Mesothelial cell of epicardium (in vitro differentiated cells): ENCODE data around the gene MYOM1. TPM values are rescaled to one million over a fixed set of nuclear protein-coding genes. Genes with fewer than 3 reads are reported as not detected.

Experiments used
- DNase-seq, 2 experiments: peaks; one replicate each; pipeline ENCODE4 v3.0.0; 2021; ENCODE audit warnings: low spot score in 2 of 2; ENCODE audit not compliant: unreplicated experiment in 2 of 2
- H3K27ac Mint-ChIP-seq: 2 replicates; pipeline ENCODE4 v1.8.0; 2021; ENCODE audit warnings: mixed read lengths
- H3K27me3 Mint-ChIP-seq: 2 replicates; pipeline ENCODE4 v1.8.0; 2021; ENCODE audit warnings: low read depth, mixed read lengths
- H3K36me3 Mint-ChIP-seq: 2 replicates; pipeline ENCODE4 v1.8.0; 2021; ENCODE audit warnings: mixed read lengths
- H3K4me1 Mint-ChIP-seq: 2 replicates; pipeline ENCODE4 v1.8.0; 2021; ENCODE audit warnings: mixed read lengths
- H3K4me3 Mint-ChIP-seq: 2 replicates; pipeline ENCODE4 v1.8.0; 2021; ENCODE audit warnings: mild to moderate bottlenecking, moderate library complexity, mixed read lengths
- H3K9me3 Mint-ChIP-seq: 2 replicates; pipeline ENCODE4 v1.8.0; 2021; ENCODE audit warnings: mixed read lengths
- CTCF ChIP-seq: fragments of 200-600 bp; sonication (generic); IDR thresholded peaks from one replicate; pipeline ENCODE4 v1.5.0; 2021; ENCODE audit warnings: antibody characterized with exemption; ENCODE audit not compliant: unreplicated experiment
- total RNA-seq: library from RNA; stranded (reverse); gene quantifications from 3 replicates; pipeline ENCODE4 v1.2.1, GENCODE V29; 2021

Gene MYOM1
- total RNA-seq, 1 donor from 2014 or later: 2.8 TPM

DNA sequence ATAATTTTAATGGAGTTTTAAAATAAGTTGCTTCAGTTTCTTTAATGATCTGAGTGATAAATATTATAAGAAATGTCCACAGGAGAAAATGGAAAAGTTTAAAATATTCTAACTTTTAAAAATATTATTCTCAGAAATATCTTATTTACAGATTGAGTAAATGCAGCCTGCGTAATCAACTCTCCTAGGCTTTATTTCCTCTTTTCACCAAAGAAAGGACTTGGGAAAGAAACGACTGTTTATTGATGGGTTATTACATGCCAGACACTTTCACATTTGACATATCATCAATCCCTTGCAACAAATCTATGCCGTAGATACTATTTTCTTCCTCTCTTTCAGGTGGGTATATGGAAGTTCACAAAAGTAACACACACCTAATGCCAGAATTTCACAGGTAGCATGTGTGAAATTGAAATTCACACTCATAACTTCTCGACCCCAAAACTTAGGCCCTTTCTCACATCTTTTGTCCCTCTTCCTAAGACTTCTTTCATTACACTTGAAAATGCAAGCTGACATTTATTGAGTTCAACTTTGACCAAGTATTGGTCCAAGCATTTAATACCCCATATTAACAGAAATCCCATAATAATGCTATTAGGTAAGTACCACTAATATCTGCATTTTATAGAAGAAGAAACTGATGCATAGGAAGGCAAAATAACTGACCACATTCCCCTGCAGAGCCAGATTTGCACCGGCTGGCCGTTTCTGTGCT is 49.2 kb downstream of the MYOM1 start:
- H3K4me1 Mint-ChIP-seq: peaks cover 10% of the 10 kb centered on the region
- DNase-seq: no peak
- TF ChIP-seq CTCF: no peak
- no peak overlapping the region for H3K4me3 Mint-ChIP-seq
- H3K36me3 Mint-ChIP-seq: no peaks in the 10 kb centered on the region
- no peak overlapping the region for H3K27ac Mint-ChIP-seq
- peaks cover 4% of the 10 kb centered on the region for H3K9me3 Mint-ChIP-seq
- no peaks in the 10 kb centered on the region for H3K27me3 Mint-ChIP-seq

DNA sequence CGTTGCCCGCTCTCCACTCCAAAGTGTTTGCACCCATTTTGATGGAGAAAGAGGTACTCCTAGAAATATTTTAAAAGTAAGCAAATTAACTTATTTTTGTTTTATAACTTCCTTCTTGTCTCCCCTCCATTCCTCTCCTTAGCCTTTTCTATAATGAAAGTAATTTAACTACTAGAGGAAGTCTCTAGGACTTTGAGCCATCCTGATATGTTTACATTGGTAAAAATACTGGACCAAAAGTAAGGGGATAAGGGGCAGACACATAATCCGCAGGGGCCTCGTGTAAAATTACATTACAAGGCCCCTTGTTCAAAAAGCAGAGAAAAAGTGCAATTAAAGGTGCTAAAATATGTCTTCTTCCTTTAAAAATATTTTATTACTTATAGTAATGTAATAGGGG is 55.4 kb downstream of the MYOM1 start:
- H3K27ac Mint-ChIP-seq: no peak overlapping the region
- H3K4me1 Mint-ChIP-seq: no peaks in the 10 kb centered on the region
- DNase-seq: no peak
- H3K4me3 Mint-ChIP-seq: no peak overlapping the region
- H3K27me3 Mint-ChIP-seq: no peaks in the 10 kb centered on the region
- peaks cover 3% of the 10 kb centered on the region for H3K36me3 Mint-ChIP-seq
- no peak for TF ChIP-seq CTCF
- peaks cover 4% of the 10 kb centered on the region for H3K9me3 Mint-ChIP-seq

- peaks cover 3% of the 10 kb centered on the region for H3K36me3 Mint-ChIP-seq
These were observed 55.8 kb downstream of the MYOM1 start for GRCh38 chr18:3163968-3164367.

DNA sequence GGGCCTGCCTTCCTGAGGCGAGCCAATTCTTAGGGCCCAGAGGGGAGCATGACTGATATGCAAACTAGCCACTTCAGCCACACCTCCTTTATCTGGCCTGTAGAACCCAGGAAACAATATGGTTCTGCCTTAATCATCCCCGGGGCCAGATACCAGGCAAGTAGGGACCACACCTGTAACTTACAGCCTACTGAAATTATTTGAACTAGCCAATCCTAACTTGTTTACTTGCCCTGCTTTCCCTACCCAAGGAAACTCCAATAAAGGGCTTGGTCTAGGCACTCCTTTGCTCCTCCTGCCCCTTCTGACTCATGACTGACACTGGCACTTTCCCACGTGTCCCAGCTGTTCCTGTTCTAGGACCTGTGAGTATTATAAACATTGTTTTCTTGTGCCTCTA is 57.6 kb downstream of the MYOM1 start:
- H3K27ac Mint-ChIP-seq: no peak overlapping the region
- H3K36me3 Mint-ChIP-seq: peaks cover 3% of the 10 kb centered on the region
- no peak for DNase-seq
- H3K4me1 Mint-ChIP-seq: no peaks in the 10 kb centered on the region
- TF ChIP-seq CTCF: no peak
- H3K4me3 Mint-ChIP-seq: no peak overlapping the region
- H3K9me3 Mint-ChIP-seq: no peaks in the 10 kb centered on the region
- H3K27me3 Mint-ChIP-seq: no peaks in the 10 kb centered on the region

More at GRCh38 chr18:3163968-3164367, 55.8 kb downstream of the MYOM1 start:
- Mint-ChIP-seq H3K4me3 (no peak overlapping the region), H3K4me1 (no peaks in the 10 kb centered on the region), H3K9me3 (peaks cover 4% of the 10 kb centered on the region), H3K27me3 (no peaks in the 10 kb centered on the region), H3K27ac (no peak overlapping the region)
- no peak for TF ChIP-seq CTCF
- no peak for DNase-seq

- Mint-ChIP-seq H3K4me1 (peaks cover 10% of the 10 kb centered on the region), H3K36me3 (peaks cover 3% of the 10 kb centered on the region), H3K9me3 (no peaks in the 10 kb centered on the region), H3K4me3 (no peak overlapping the region), H3K27ac (no peak overlapping the region), H3K27me3 (no peaks in the 10 kb centered on the region)
- no peak for TF ChIP-seq CTCF
- no peak for DNase-seq
These were observed 59.9 kb downstream of the MYOM1 start for GRCh38 chr18:3159830-3160229.
